ENCODE measurements around the gene GPHN. TPM values are rescaled to one million over a fixed set of nuclear protein-coding genes. Genes with fewer than 3 reads are reported as not detected.
"Not testable (repeated sequence)": the region's sequence is repeated elsewhere in the genome, so short reads cannot be mapped to it uniquely, and the experiment has no call there.

Gene GPHN
- total RNA-seq, 1 experiment from 2014 or later = 11.3 TPM

GRCh38 chr14:66716227-66716626, 208.3 kb downstream of the GPHN start:
- intact Hi-C loops (cut with micrococcal nuclease; ENCODE audit: unreplicated experiment) = no loop called here
- Mint-ChIP-seq H3K27me3 (ENCODE audit: insufficient read depth, unreplicated experiment) (no peaks in the 10 kb centered on the region), H3K36me3 (ENCODE audit: insufficient read depth, unreplicated experiment) (no peaks in the 10 kb centered on the region), H3K9me3 (ENCODE audit: unreplicated experiment) (no peaks in the 10 kb centered on the region), H3K4me1 (ENCODE audit: low read depth, unreplicated experiment) (no peaks in the 10 kb centered on the region), H3K27ac (ENCODE audit: unreplicated experiment) (no peak overlapping the region), H3K4me3 (ENCODE audit: unreplicated experiment) (no peak overlapping the region)
- ChIA-PET POLR2A (no interaction called here), CTCF (no interaction called here)
- Histone ChIP-seq H3K36me3 (ENCODE audit: control insufficient read depth, insufficient read depth, low read length) (no peaks in the 10 kb centered on the region), H3K4me1 (no peaks in the 10 kb centered on the region), H3K4me3 (ENCODE audit: low read depth, low read length) (no peak overlapping the region), H3K9me3 (no peaks in the 10 kb centered on the region), H3K27me3 (replicated peaks; ENCODE audit: control insufficient read depth, insufficient read depth, low read length) (no peaks in the 10 kb centered on the region)
- TF ChIP-seq, protein P1, sequence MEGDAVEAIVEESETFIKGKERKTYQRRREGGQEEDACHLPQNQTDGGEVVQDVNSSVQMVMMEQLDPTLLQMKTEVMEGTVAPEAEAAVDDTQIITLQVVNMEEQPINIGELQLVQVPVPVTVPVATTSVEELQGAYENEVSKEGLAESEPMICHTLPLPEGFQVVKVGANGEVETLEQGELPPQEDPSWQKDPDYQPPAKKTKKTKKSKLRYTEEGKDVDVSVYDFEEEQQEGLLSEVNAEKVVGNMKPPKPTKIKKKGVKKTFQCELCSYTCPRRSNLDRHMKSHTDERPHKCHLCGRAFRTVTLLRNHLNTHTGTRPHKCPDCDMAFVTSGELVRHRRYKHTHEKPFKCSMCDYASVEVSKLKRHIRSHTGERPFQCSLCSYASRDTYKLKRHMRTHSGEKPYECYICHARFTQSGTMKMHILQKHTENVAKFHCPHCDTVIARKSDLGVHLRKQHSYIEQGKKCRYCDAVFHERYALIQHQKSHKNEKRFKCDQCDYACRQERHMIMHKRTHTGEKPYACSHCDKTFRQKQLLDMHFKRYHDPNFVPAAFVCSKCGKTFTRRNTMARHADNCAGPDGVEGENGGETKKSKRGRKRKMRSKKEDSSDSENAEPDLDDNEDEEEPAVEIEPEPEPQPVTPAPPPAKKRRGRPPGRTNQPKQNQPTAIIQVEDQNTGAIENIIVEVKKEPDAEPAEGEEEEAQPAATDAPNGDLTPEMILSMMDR (IDR thresholded peaks at IDR 0.05; ENCODE audit: insufficient read depth in 1 of 2, low read depth in 1 of 2, low read length in 1 of 2, severe bottlenecking in 1 of 2, unreplicated experiment in 1 of 2) = no peak
- no peak for DNase-seq
- BruUV-seq (replicated peaks) = no TSS peak

- no peak overlapping the region for H3K4me3 Mint-ChIP-seq (ENCODE audit: unreplicated experiment)
- no peaks in the 10 kb centered on the region for H3K36me3 Mint-ChIP-seq (ENCODE audit: insufficient read depth, unreplicated experiment)
- CTCF ChIA-PET = no interaction called here
- no peak overlapping the region for H3K27ac Mint-ChIP-seq (ENCODE audit: unreplicated experiment)
- H3K27me3 Mint-ChIP-seq (ENCODE audit: insufficient read depth, unreplicated experiment) = no peaks in the 10 kb centered on the region
- H3K9me3 Mint-ChIP-seq (ENCODE audit: unreplicated experiment) = no peaks in the 10 kb centered on the region
- Histone ChIP-seq H3K4me3 (ENCODE audit: low read depth, low read length) (no peak overlapping the region), H3K9me3 (no peaks in the 10 kb centered on the region), H3K4me1 (no peaks in the 10 kb centered on the region), H3K36me3 (ENCODE audit: control insufficient read depth, insufficient read depth, low read length) (no peaks in the 10 kb centered on the region), H3K27me3 (replicated peaks; ENCODE audit: control insufficient read depth, insufficient read depth, low read length) (no peaks in the 10 kb centered on the region)
- POLR2A ChIA-PET = no interaction called here
- TF ChIP-seq, protein P1 (IDR thresholded peaks at IDR 0.05; ENCODE audit: insufficient read depth in 1 of 2, low read depth in 1 of 2, low read length in 1 of 2, severe bottlenecking in 1 of 2, unreplicated experiment in 1 of 2) = no peak
- intact Hi-C loops (cut with micrococcal nuclease; ENCODE audit: unreplicated experiment) = no loop called here
- H3K4me1 Mint-ChIP-seq (ENCODE audit: low read depth, unreplicated experiment) = no peaks in the 10 kb centered on the region
- DNase-seq = no peak
- no TSS peak for BruUV-seq (replicated peaks)
These were observed 209.7 kb downstream of the GPHN start for GRCh38 chr14:66717561-66718140.

DNA sequence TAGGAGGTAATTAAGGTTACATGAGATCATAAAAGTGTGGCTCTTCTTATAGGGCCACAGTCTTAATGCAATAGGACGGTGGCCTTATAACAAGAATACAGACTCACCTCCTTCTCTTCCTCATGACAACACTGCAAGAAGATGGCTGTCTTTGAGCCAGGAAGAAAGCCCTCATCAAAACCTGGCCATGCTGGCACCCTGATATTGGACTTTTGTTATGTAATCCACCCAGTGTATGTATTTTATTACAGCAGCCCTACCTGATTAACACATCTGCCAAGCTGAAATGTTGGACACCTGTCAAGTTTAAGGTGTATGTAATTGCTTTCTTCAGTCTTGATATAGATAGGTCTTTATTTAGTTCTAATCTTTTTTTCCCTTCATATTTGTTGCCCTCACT, 217.0 kb downstream of the GPHN start:
- no TSS peak for BruUV-seq (replicated peaks)
- no peaks in the 10 kb centered on the region for H3K9me3 ChIP-seq
- no peak overlapping the region for H3K4me3 ChIP-seq (ENCODE audit: low read depth, low read length)
- H3K27ac Mint-ChIP-seq (ENCODE audit: unreplicated experiment) = no peak overlapping the region
- H3K27me3 Mint-ChIP-seq (ENCODE audit: insufficient read depth, unreplicated experiment) = no peaks in the 10 kb centered on the region
- H3K36me3 ChIP-seq (ENCODE audit: control insufficient read depth, insufficient read depth, low read length) = no peaks in the 10 kb centered on the region
- H3K9me3 Mint-ChIP-seq (ENCODE audit: unreplicated experiment) = peaks cover 20% of the 10 kb centered on the region
- no peaks in the 10 kb centered on the region for H3K36me3 Mint-ChIP-seq (ENCODE audit: insufficient read depth, unreplicated experiment)
- H3K4me1 ChIP-seq = no peaks in the 10 kb centered on the region
- TF ChIP-seq, protein P1 (IDR thresholded peaks at IDR 0.05; ENCODE audit: insufficient read depth in 1 of 2, low read depth in 1 of 2, low read length in 1 of 2, severe bottlenecking in 1 of 2, unreplicated experiment in 1 of 2) = no peak
- H3K27me3 ChIP-seq (replicated peaks; ENCODE audit: control insufficient read depth, insufficient read depth, low read length) = no peaks in the 10 kb centered on the region
- ChIA-PET POLR2A (no interaction called here), CTCF (no interaction called here)
- intact Hi-C loops (cut with micrococcal nuclease; ENCODE audit: unreplicated experiment) = no loop called here
- DNase-seq = no peak
- H3K4me1 Mint-ChIP-seq (ENCODE audit: low read depth, unreplicated experiment) = no peaks in the 10 kb centered on the region
- no peak overlapping the region for H3K4me3 Mint-ChIP-seq (ENCODE audit: unreplicated experiment)

GRCh38 chr14:66731298-66731697, 223.4 kb downstream of the GPHN start:
- peaks cover 39% of the 10 kb centered on the region for H3K9me3 Mint-ChIP-seq (ENCODE audit: unreplicated experiment)
- H3K4me1 Mint-ChIP-seq (ENCODE audit: low read depth, unreplicated experiment); intact Hi-C loops (cut with micrococcal nuclease; ENCODE audit: unreplicated experiment); H3K27me3 Mint-ChIP-seq (ENCODE audit: insufficient read depth, unreplicated experiment); DNase-seq; H3K4me3 Mint-ChIP-seq (ENCODE audit: unreplicated experiment); H3K9me3 ChIP-seq; H3K27ac Mint-ChIP-seq (ENCODE audit: unreplicated experiment); H3K4me3 ChIP-seq (ENCODE audit: low read depth, low read length); H3K36me3 Mint-ChIP-seq (ENCODE audit: insufficient read depth, unreplicated experiment); BruUV-seq (replicated peaks); CTCF ChIA-PET; H3K36me3 ChIP-seq (ENCODE audit: control insufficient read depth, insufficient read depth, low read length); H3K4me1 ChIP-seq; POLR2A ChIA-PET; H3K27me3 ChIP-seq (replicated peaks; ENCODE audit: control insufficient read depth, insufficient read depth, low read length): not testable (repeated sequence)
